ENCODE measurements around the gene MX2. TPM values are rescaled to one million over a fixed set of nuclear protein-coding genes. Genes with fewer than 3 reads are reported as not detected.

Gene MX2
- total and polyA plus RNA-seq, 12 donors = 0.44 to 31.3 (median 4.8) TPM

DNA sequence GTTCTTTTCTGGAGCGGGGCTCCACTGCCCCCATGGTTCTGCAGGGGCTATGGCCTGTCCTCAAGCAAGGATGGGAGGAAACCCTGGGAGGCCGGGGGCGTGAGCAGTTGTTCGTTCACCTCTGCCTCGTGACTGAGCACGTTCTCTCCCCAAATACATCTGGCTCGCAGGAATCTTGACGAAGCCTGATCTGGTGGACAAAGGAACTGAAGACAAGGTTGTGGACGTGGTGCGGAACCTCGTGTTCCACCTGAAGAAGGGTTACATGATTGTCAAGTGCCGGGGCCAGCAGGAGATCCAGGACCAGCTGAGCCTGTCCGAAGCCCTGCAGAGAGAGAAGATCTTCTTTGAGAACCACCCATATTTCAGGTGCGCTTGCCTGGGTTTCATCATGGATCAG lies 79.7 kb downstream of the MX2 start:
- no peaks in the 10 kb centered on the region for H3K9me3 ChIP-seq (replicated peaks in 1 of 3)
- no peaks in the 10 kb centered on the region for H3K4me1 ChIP-seq (replicated peaks in 1 of 2)
- intact Hi-C loops (cut with DNase I) = no loop called here
- 94 to 96% (median 96%) methylated on average over 14 of the region's 14 CpGs for WGBS, 4 donors
- H3K4me3 ChIP-seq = no peak overlapping the region
- peaks cover 0 to 42% of the 10 kb centered on the region in 2 donors for H3K36me3 ChIP-seq (replicated peaks in 1 of 2)
- TF ChIP-seq, protein P1, sequence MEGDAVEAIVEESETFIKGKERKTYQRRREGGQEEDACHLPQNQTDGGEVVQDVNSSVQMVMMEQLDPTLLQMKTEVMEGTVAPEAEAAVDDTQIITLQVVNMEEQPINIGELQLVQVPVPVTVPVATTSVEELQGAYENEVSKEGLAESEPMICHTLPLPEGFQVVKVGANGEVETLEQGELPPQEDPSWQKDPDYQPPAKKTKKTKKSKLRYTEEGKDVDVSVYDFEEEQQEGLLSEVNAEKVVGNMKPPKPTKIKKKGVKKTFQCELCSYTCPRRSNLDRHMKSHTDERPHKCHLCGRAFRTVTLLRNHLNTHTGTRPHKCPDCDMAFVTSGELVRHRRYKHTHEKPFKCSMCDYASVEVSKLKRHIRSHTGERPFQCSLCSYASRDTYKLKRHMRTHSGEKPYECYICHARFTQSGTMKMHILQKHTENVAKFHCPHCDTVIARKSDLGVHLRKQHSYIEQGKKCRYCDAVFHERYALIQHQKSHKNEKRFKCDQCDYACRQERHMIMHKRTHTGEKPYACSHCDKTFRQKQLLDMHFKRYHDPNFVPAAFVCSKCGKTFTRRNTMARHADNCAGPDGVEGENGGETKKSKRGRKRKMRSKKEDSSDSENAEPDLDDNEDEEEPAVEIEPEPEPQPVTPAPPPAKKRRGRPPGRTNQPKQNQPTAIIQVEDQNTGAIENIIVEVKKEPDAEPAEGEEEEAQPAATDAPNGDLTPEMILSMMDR (IDR thresholded peaks at IDR 0.05) = no peak
- TF ChIP-seq POLR2A (IDR thresholded peaks at IDR 0.05) = no peak
- H3K27me3 ChIP-seq = no peaks in the 10 kb centered on the region
- no peak overlapping the region for H3K27ac ChIP-seq
- no peak for DNase-seq

DNA sequence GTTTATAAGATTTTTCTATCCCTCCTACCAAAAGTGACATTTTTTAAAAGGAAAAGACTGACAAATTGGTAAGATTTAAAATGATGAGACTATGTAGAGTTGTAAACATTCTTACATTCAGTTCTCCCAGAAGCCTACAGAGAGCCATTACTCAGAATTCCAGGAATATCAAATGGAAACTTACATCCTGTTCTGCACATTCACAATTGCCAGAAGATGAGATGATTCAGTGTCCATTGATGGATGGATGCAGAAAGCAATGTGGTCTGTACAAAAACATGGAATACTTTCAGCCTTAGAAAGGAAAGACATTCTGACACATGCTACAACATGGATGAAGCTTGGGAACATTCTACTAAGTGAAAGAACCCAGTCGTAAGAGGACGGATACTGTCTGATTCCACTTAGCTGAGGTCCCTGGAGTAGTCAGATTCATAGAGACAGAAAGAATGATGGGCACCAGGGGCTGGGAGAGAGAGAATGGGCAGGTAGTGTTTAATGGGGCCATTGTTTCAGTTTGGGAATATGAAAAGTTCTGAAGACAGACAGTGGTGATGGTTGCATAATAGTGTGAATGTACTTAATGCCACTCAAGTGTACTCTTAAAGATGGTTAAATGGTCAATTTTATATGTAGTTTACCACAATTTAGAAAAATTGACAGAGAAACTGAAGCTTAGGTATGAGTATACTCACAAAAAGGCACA lies 80.8 kb downstream of the MX2 start:
- 92 to 97% (median 96%) methylated on average over 2 of the region's 2 CpGs for WGBS, 4 donors
- Histone ChIP-seq H3K9me3 (replicated peaks in 1 of 3) (no peaks in the 10 kb centered on the region), H3K27ac (no peak overlapping the region), H3K36me3 (replicated peaks in 1 of 2) (peaks cover 0 to 41% of the 10 kb centered on the region in 2 donors), H3K4me3 (no peak overlapping the region), H3K27me3 (no peaks in the 10 kb centered on the region), H3K4me1 (replicated peaks in 1 of 2) (no peaks in the 10 kb centered on the region)
- intact Hi-C loops (cut with DNase I) = no loop called here
- DNase-seq = no peak
- TF ChIP-seq, protein P1 (IDR thresholded peaks at IDR 0.05) = no peak
- no peak for TF ChIP-seq POLR2A (IDR thresholded peaks at IDR 0.05)

DNA sequence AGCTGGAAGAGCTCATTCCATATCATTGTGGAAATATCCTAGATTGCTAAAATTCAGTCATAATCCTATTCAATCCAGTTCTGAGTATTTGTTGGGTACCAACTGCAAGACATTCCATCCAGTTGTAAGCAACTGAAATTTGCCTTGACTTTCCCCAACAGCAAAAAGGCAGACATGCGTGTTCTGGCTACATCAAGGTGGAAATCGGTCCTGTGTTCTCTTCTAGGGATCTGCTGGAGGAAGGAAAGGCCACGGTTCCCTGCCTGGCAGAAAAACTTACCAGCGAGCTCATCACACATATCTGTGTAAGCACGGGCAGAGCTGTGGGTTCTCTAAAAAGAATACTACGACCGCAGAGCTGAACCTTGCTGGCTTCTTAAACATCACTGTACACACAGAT lies 81.7 kb downstream of the MX2 start:
- DNase-seq = no peak
- WGBS, 4 donors = 87 to 95% (median 92%) methylated on average over 7 of the region's 7 CpGs
- no peaks in the 10 kb centered on the region for H3K27me3 ChIP-seq
- no peaks in the 10 kb centered on the region for H3K4me1 ChIP-seq (replicated peaks in 1 of 2)
- no peak overlapping the region for H3K27ac ChIP-seq
- no peaks in the 10 kb centered on the region for H3K9me3 ChIP-seq (replicated peaks in 1 of 3)
- H3K36me3 ChIP-seq (replicated peaks in 1 of 2) = peaks cover 0 to 38% of the 10 kb centered on the region in 2 donors
- no peak for TF ChIP-seq POLR2A (IDR thresholded peaks at IDR 0.05)
- TF ChIP-seq, protein P1 (IDR thresholded peaks at IDR 0.05) = no peak
- intact Hi-C loops (cut with DNase I) = no loop called here
- no peak overlapping the region for H3K4me3 ChIP-seq

GRCh38 chr21:41444703-41445464 lies 83.1 kb downstream of the MX2 start:
- Histone ChIP-seq H3K9me3 (replicated peaks in 1 of 3) (no peaks in the 10 kb centered on the region), H3K27ac (no peak overlapping the region), H3K4me3 (no peak overlapping the region), H3K4me1 (replicated peaks in 1 of 2) (no peaks in the 10 kb centered on the region), H3K27me3 (no peaks in the 10 kb centered on the region), H3K36me3 (replicated peaks in 1 of 2) (peaks cover 0 to 38% of the 10 kb centered on the region in 2 donors)
- TF ChIP-seq, protein P1 (IDR thresholded peaks at IDR 0.05) = no peak
- TF ChIP-seq POLR2A (IDR thresholded peaks at IDR 0.05) = no peak
- WGBS, 4 donors = 89 to 91% (median 91%) methylated on average over 10 to 13 of the region's 13 CpGs
- intact Hi-C loops (cut with DNase I) = no loop called here
- no peak for DNase-seq

Measured in adrenal gland (tissue), 12 donors.